GM23338 (cell line): ENCODE data around the gene NOXA1. TPM values are rescaled to one million over a fixed set of nuclear protein-coding genes. Genes with fewer than 3 reads are reported as not detected.

ENCODE experiments used
- ATAC-seq: fragments of 200-7000 bp; cut with Tn5 transposase; 3 replicates; pipeline ENCODE4 v1.9.1; 2020
- DNase-seq: peaks from one replicate; pipeline ENCODE4 v3.0.0-alpha.2; 2015; ENCODE audit warnings: low spot score
- H2AFZ ChIP-seq: fragments of 200-600 bp; sonication (generic); 2 replicates; pipeline ENCODE4 v1.8.0; 2016; ENCODE audit warnings: antibody characterized with exemption, mild to moderate bottlenecking, moderate library complexity
- H3F3A ChIP-seq: fragments of 200-600 bp; sonication (generic); replicated peaks from 2 replicates; pipeline ENCODE4 v1.8.0; 2017; ENCODE audit warnings: antibody characterized with exemption, mixed run types, low read depth
- H3K27ac ChIP-seq: fragments of 200-600 bp; sonication (generic); 2 replicates; pipeline ENCODE4 v1.6.1; 2016; ENCODE audit warnings: low read depth
- H3K27me3 ChIP-seq: fragments of 200-600 bp; sonication (generic); 2 replicates; pipeline ENCODE4 v1.8.0; 2016; ENCODE audit warnings: mild to moderate bottlenecking, mixed run types, moderate library complexity; ENCODE audit not compliant: insufficient read depth
- H3K36me3 ChIP-seq: fragments of 200-600 bp; sonication (generic); 2 replicates; pipeline ENCODE4 v1.8.0; 2016; ENCODE audit warnings: mild to moderate bottlenecking; ENCODE audit not compliant: insufficient read depth
- H3K4me1 ChIP-seq: fragments of 200-600 bp; sonication (generic); 2 replicates; pipeline ENCODE4 v1.8.0; 2016; ENCODE audit warnings: mild to moderate bottlenecking, moderate library complexity; ENCODE audit not compliant: insufficient read depth
- H3K4me2 ChIP-seq: fragments of 200-600 bp; sonication (generic); 2 replicates; pipeline ENCODE4 v1.7.1; 2017; ENCODE audit warnings: mixed run types
- H3K4me3 ChIP-seq: fragments of 200-600 bp; sonication (generic); 2 replicates; pipeline ENCODE4 v1.6.1; 2016; ENCODE audit warnings: mixed run types
- H3K79me2 ChIP-seq: fragments of 200-600 bp; sonication (generic); replicated peaks from 2 replicates; pipeline ENCODE4 v1.8.0; 2017; ENCODE audit warnings: mild to moderate bottlenecking; ENCODE audit not compliant: insufficient read depth
- H3K9me2 ChIP-seq: fragments of 200-600 bp; sonication (generic); 2 replicates; pipeline ENCODE4 v1.8.0; 2017; ENCODE audit not compliant: insufficient read depth
- H4K20me1 ChIP-seq: fragments of 200-600 bp; sonication (generic); replicated peaks from 2 replicates; pipeline ENCODE4 v1.8.0; 2017; ENCODE audit warnings: mild to moderate bottlenecking; ENCODE audit not compliant: insufficient read depth
- H3K27ac Mint-ChIP-seq: 2 replicates; pipeline ENCODE4 v1.8.0; 2020; ENCODE audit warnings: inconsistent platforms, mild to moderate bottlenecking, moderate library complexity, mixed read lengths
- H3K27me3 Mint-ChIP-seq: 3 replicates; pipeline ENCODE4 v1.8.0; 2022; ENCODE audit warnings: low read depth, mild to moderate bottlenecking, moderate library complexity, mixed read lengths, inconsistent platforms; ENCODE audit not compliant: insufficient read depth, poor library complexity
- H3K36me3 Mint-ChIP-seq: 3 replicates; pipeline ENCODE4 v1.8.0; 2021; ENCODE audit warnings: low read depth, mild to moderate bottlenecking, inconsistent platforms, moderate library complexity, mixed read lengths
- H3K4me1 Mint-ChIP-seq: 3 replicates; pipeline ENCODE4 v1.8.0; 2020; ENCODE audit warnings: mild to moderate bottlenecking, inconsistent platforms, mixed read lengths
- H3K4me3 Mint-ChIP-seq: 3 replicates; pipeline ENCODE4 v1.8.0; 2021; ENCODE audit warnings: moderate library complexity, mild to moderate bottlenecking, inconsistent platforms, mixed read lengths
- H3K9me3 Mint-ChIP-seq: 3 replicates; pipeline ENCODE4 v1.8.0; 2020; ENCODE audit warnings: moderate library complexity, mild to moderate bottlenecking, inconsistent platforms, mixed read lengths
- CREB1 ChIP-seq: fragments of 250-450 bp; sonication (Bioruptor Pico); IDR thresholded peaks from 2 replicates; pipeline ENCODE4 v1.5.0; 2020; ENCODE audit warnings: low read depth, mild to moderate bottlenecking, moderate library complexity
- EZH2phosphoT487 ChIP-seq: fragments of 200-600 bp; sonication (generic); IDR thresholded peaks from one replicate; pipeline ENCODE4 v1.8.1; 2018; ENCODE audit warnings: antibody characterized with exemption; ENCODE audit not compliant: unreplicated experiment
- STAT1 ChIP-seq: IDR thresholded peaks from one replicate; pipeline ENCODE4 v1.6.1; 2016; ENCODE audit warnings: antibody characterized with exemption; ENCODE audit not compliant: unreplicated experiment
- polyA plus RNA-seq: library from polyadenylated mRNA; unstranded; fragments of >200 nt; fragmentation: Nextera tagmentation; extraction: Ambion mirVana; gene quantifications from 2 replicates; pipeline ENCODE4 v1.2.1, GENCODE V29; 2016
- total RNA-seq: library from RNA; depleted of rRNA; stranded (reverse); fragments of >200 nt; shearing (Covaris generic); gene quantifications from 2 replicates; pipeline ENCODE4 v1.2.3, GENCODE V29; 2014
- TF ChIP-seq, protein P1 (sequence below), 2 experiments: fragments of 200-600 bp in 1 of 2; sonication (generic) in 1 of 2; conservative IDR thresholded peaks; 2 replicates each; pipeline versions ENCODE4 v1.5.1 to v1.6.1; 2016 to 2017; ENCODE audit warnings: antibody characterized with exemption in 2 of 2, low read depth in 2 of 2, mild to moderate bottlenecking in 2 of 2, moderate library complexity in 1 of 2

NOXA1 gene
- total and polyA plus RNA-seq, 2 experiments from 2014 or later = 0.59 to 0.68 TPM

GRCh38 chr9:137462986-137463930 lies 40.1 kb downstream of the NOXA1 start:
- Histone ChIP-seq H3K4me1 (no peaks in the 10 kb centered on the region), H3K36me3 (no peaks in the 10 kb centered on the region), H3F3A (no peaks in the 10 kb centered on the region), H2AFZ (no peak overlapping the region), H3K27ac (no peak overlapping the region), H3K4me3 (no peak overlapping the region), H3K79me2 (no peaks in the 10 kb centered on the region), H4K20me1 (no peaks in the 10 kb centered on the region), H3K9me2 (no peaks in the 10 kb centered on the region), H3K4me2 (no peak overlapping the region), H3K27me3 (no peaks in the 10 kb centered on the region)
- Mint-ChIP-seq H3K27me3 (peaks cover 10% of the 10 kb centered on the region), H3K36me3 (no peaks in the 10 kb centered on the region; the same call in 2 of the 3 replicates), H3K27ac (no peak overlapping the region), H3K9me3 (no peaks in the 10 kb centered on the region; the same call in 2 of the 3 replicates), H3K4me3 (no peak overlapping the region), H3K4me1 (peaks cover 2% of the 10 kb centered on the region; the same call in 2 of the 3 replicates)
- DNase-seq (no peak), ATAC-seq (no peak)
- TF ChIP-seq STAT1 (no peak), CREB1 (CRISPR knock-in tag) (no peak)

DNA sequence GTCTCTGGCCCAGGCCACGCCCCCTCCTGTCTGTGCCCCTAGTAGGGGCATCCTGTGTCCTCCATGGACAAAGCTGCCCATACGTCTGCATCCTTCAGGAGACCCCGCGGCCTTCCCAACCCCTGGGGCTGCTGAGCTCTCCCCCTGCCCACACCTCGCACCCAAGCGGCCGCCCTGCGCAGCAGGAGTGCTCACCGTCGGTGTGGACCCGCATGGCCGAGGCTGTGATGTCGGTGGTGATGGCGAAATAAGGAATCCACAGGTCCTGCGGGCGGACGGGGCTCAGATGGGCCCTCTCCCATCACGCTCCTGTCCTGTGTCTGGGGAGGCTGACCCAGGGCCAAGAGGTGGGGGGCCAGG lies 40.7 kb downstream of the NOXA1 start:
- Histone ChIP-seq H3K4me2 (no peak overlapping the region), H3K4me1 (no peaks in the 10 kb centered on the region), H3K4me3 (no peak overlapping the region), H3F3A (no peaks in the 10 kb centered on the region), H4K20me1 (no peaks in the 10 kb centered on the region), H3K36me3 (no peaks in the 10 kb centered on the region), H3K9me2 (no peaks in the 10 kb centered on the region), H2AFZ (no peak overlapping the region), H3K79me2 (no peaks in the 10 kb centered on the region), H3K27me3 (no peaks in the 10 kb centered on the region), H3K27ac (no peak overlapping the region)
- Mint-ChIP-seq H3K27me3 (peaks cover 11% of the 10 kb centered on the region), H3K36me3 (no peaks in the 10 kb centered on the region; the same call in 2 of the 3 replicates), H3K9me3 (no peaks in the 10 kb centered on the region; the same call in 2 of the 3 replicates), H3K4me1 (peaks cover 2% of the 10 kb centered on the region; the same call in 2 of the 3 replicates), H3K27ac (no peak overlapping the region), H3K4me3 (no peak overlapping the region)
- ATAC-seq (no peak), DNase-seq (no peak)
- no peak for TF ChIP-seq CREB1 (CRISPR knock-in tag)

DNA sequence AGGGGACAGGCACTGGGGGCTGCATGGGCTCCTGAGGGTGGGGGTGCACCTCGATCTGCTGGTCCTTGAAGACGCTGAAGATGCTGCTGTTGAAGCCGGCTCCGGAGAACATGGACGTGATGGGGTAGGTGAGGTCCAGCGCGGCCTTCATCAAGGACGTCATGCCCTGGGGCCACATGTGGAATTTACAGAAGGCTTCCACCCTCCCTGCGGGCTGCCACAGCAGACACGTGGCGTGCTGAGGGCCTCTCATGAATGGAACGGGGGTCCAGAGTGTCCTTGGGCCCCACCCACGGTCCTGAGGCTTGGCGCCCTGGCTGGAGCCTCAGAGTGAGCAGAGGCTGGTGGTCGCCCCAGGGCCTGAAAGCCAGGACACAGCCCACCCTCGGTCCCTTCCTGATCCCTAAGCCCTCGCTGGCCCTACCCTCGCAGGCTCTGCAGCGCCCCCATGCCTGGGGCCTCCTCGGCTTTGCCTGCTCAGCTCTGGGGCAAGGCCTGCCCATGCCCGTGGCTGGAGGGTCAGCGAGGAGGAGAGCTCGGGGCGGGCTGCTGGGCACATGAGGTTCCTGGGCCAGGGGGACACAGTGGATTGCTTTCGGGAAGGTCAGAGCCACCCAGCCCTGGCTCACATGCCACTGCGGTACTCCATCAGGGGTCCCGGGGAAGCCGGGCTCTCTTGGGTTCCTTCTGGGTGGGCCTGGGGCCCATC lies 41.3 kb downstream of the NOXA1 start:
- no peaks in the 10 kb centered on the region for H3K27me3 ChIP-seq
- H3K4me3 ChIP-seq = no peak overlapping the region
- no peak overlapping the region for H3K4me2 ChIP-seq
- no peaks in the 10 kb centered on the region for H3K4me1 ChIP-seq
- H3K27ac Mint-ChIP-seq = no peak overlapping the region
- H2AFZ ChIP-seq = no peak overlapping the region
- H3K4me3 Mint-ChIP-seq = no peak overlapping the region
- no peaks in the 10 kb centered on the region for H3K36me3 ChIP-seq
- H3K27me3 Mint-ChIP-seq = peaks cover 11% of the 10 kb centered on the region
- H4K20me1 ChIP-seq = no peaks in the 10 kb centered on the region
- ATAC-seq = peak; percentile 6; the same call in 1 of the 3 replicates
- no peaks in the 10 kb centered on the region for H3K9me2 ChIP-seq
- H3F3A ChIP-seq = no peaks in the 10 kb centered on the region
- TF ChIP-seq EZH2phosphoT487 = no peak
- TF ChIP-seq, protein P1, sequence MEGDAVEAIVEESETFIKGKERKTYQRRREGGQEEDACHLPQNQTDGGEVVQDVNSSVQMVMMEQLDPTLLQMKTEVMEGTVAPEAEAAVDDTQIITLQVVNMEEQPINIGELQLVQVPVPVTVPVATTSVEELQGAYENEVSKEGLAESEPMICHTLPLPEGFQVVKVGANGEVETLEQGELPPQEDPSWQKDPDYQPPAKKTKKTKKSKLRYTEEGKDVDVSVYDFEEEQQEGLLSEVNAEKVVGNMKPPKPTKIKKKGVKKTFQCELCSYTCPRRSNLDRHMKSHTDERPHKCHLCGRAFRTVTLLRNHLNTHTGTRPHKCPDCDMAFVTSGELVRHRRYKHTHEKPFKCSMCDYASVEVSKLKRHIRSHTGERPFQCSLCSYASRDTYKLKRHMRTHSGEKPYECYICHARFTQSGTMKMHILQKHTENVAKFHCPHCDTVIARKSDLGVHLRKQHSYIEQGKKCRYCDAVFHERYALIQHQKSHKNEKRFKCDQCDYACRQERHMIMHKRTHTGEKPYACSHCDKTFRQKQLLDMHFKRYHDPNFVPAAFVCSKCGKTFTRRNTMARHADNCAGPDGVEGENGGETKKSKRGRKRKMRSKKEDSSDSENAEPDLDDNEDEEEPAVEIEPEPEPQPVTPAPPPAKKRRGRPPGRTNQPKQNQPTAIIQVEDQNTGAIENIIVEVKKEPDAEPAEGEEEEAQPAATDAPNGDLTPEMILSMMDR (conservative IDR thresholded peaks at IDR 0.05; ENCODE audit: low read depth in 2 of 2) = peak in 1 of 2 experiments; percentile 40; a peak in 2 of 4 replicates
- no peak overlapping the region for H3K27ac ChIP-seq
- no peak for DNase-seq
- H3K36me3 Mint-ChIP-seq = no peaks in the 10 kb centered on the region; the same call in 2 of the 3 replicates
- H3K4me1 Mint-ChIP-seq = peaks cover 2% of the 10 kb centered on the region; the same call in 2 of the 3 replicates
- no peaks in the 10 kb centered on the region; the same call in 2 of the 3 replicates for H3K9me3 Mint-ChIP-seq
- H3K79me2 ChIP-seq = no peaks in the 10 kb centered on the region
